B cell (primary cell): ENCODE results near the gene SRSF2. TPM values are rescaled to one million over a fixed set of nuclear protein-coding genes. Genes with fewer than 3 reads are reported as not detected.

ENCODE experiments used
- ATAC-seq: fragments of 200-7000 bp; cut with Tn5 transposase; one replicate; pipeline ENCODE4 v1.10.0; 2021; ENCODE audit warnings: low read depth, mild to moderate bottlenecking, moderate number of reproducible peaks, moderate library complexity
- CTCF ChIA-PET: fragments of 350-600 bp; sonication (Branson Sonifier 250); formaldehyde crosslinking; loops from one replicate; lab custom pipeline; 2021; ENCODE audit warnings: antibody characterized with exemption, inconsistent platforms; lab: Charles Lee
- POLR2A ChIA-PET: fragments of 350-600 bp; sonication (Branson Sonifier 250); formaldehyde crosslinking; loops from one replicate; lab custom pipeline; 2021; ENCODE audit warnings: antibody characterized with exemption; lab: Charles Lee
- DNase-seq: peaks from one replicate; pipeline ENCODE4 v3.0.0; 2013
- H2AFZ ChIP-seq: 2 replicates; pipeline ENCODE4 v1.6.1; 2012; ENCODE audit warnings: mild to moderate bottlenecking, low read depth, low read length; ENCODE audit not compliant: insufficient read depth, poor library complexity, severe bottlenecking
- H3K27ac ChIP-seq, 2 donors: 1 replicate in 1 of 2; 2 replicates in 1 of 2; pipeline ENCODE4 v1.5.1; 2012 to 2013; ENCODE audit warnings: low read length in 2 of 2, mild to moderate bottlenecking in 2 of 2, moderate library complexity in 1 of 2
- H3K27me3 ChIP-seq, 4 experiments: fragments of 200-600 bp in 1 of 4; sonication (generic) in 1 of 4; replicated peaks in 1 of 4; 1 replicate in 2 of 4; 2 replicates in 2 of 4; pipeline versions ENCODE4 v1.6.1 to v1.7.0; 2013 to 2016; ENCODE audit warnings: low read length in 3 of 4, mild to moderate bottlenecking in 2 of 4, mixed read lengths in 1 of 4, moderate library complexity in 1 of 4; ENCODE audit not compliant: insufficient read depth in 4 of 4, control insufficient read depth in 3 of 4; ENCODE audit errors: control extremely low read depth in 1 of 4
- H3K36me3 ChIP-seq, 2 experiments: replicated peaks in 1 of 2; 1 replicate in 1 of 2; 2 replicates in 1 of 2; pipeline versions ENCODE4 v1.6.1 to v1.7.1; 2013; ENCODE audit warnings: low read length in 1 of 2; ENCODE audit not compliant: insufficient read depth in 2 of 2, control insufficient read depth in 1 of 2; ENCODE audit errors: control extremely low read depth in 1 of 2, extremely low read depth in 1 of 2
- H3K4me1 ChIP-seq, 2 donors: fragments of 200-600 bp in 1 of 2; sonication (generic) in 1 of 2; 1 replicate in 1 of 2; 2 replicates in 1 of 2; pipeline versions ENCODE4 v1.5.1 to v1.6.1; 2013 to 2017; ENCODE audit warnings: low read length in 2 of 2; ENCODE audit not compliant: control insufficient read depth in 2 of 2, insufficient read depth in 2 of 2
- H3K4me2 ChIP-seq: replicated peaks from 2 replicates; pipeline ENCODE3; 2012; ENCODE audit warnings: mild to moderate bottlenecking, low read depth, low read length; ENCODE audit not compliant: poor library complexity, severe bottlenecking
- H3K4me3 ChIP-seq, 5 experiments: fragments of 200-600 bp in 1 of 5; sonication (generic) in 1 of 5; 1 replicate in 3 of 5; 2 replicates in 2 of 5; pipeline versions ENCODE4 v1.5.1 to v1.7.0; 2011 to 2016; ENCODE audit warnings: low read length in 4 of 5, mild to moderate bottlenecking in 4 of 5, low read depth in 2 of 5, control low read depth in 1 of 5, moderate library complexity in 1 of 5; ENCODE audit not compliant: insufficient read depth in 1 of 5; ENCODE audit errors: control extremely low read depth in 1 of 5, extremely low read depth in 1 of 5
- H3K79me2 ChIP-seq: fragments of 200-600 bp; sonication (generic); one replicate; pipeline ENCODE4 v1.6.0; 2016; ENCODE audit warnings: low read length; ENCODE audit not compliant: control insufficient read depth, insufficient read depth
- H3K9ac ChIP-seq: fragments of 200-600 bp; sonication (generic); 2 replicates; pipeline ENCODE4 v1.6.1; 2017; ENCODE audit warnings: mild to moderate bottlenecking, low read length, moderate library complexity
- H3K9me3 ChIP-seq, 3 donors: one replicate each; pipeline versions ENCODE4 v1.6.1 to v1.7.1; 2013; ENCODE audit warnings: low read length in 2 of 3; ENCODE audit not compliant: control insufficient read depth in 2 of 3, insufficient read depth in 1 of 3; ENCODE audit errors: control extremely low read depth in 1 of 3
- H4K20me1 ChIP-seq: 2 replicates; pipeline ENCODE4 v1.6.0; 2012; ENCODE audit warnings: mild to moderate bottlenecking, low read length; ENCODE audit not compliant: insufficient read depth, control insufficient read depth, poor library complexity, severe bottlenecking
- H3K27ac Mint-ChIP-seq: one replicate; pipeline ENCODE4 v1.8.0; 2021; ENCODE audit warnings: mixed read lengths
- H3K27me3 Mint-ChIP-seq: one replicate; pipeline ENCODE4 v1.8.0; 2021; ENCODE audit warnings: mixed read lengths
- H3K4me1 Mint-ChIP-seq: one replicate; pipeline ENCODE4 v1.8.0; 2021; ENCODE audit warnings: mixed read lengths
- H3K4me3 Mint-ChIP-seq: one replicate; pipeline ENCODE4 v1.8.0; 2021; ENCODE audit warnings: mixed read lengths
- H3K9me3 Mint-ChIP-seq: one replicate; pipeline ENCODE4 v1.8.0; 2022; ENCODE audit warnings: mixed read lengths; ENCODE audit not compliant: insufficient read depth
- EZH2 ChIP-seq: IDR thresholded peaks from 2 replicates; pipeline ENCODE4 v1.6.1; 2012; ENCODE audit warnings: borderline replicate concordance, low read depth, mild to moderate bottlenecking, moderate library complexity, low read length; ENCODE audit not compliant: insufficient read depth, poor library complexity, severe bottlenecking
- WGBS: methylation state at CpG from one replicate; pipeline ENCODE4 v1.1.5; 2013; ENCODE audit warnings: missing lambda C conversion rate; ENCODE audit not compliant: insufficient coverage; 5-methylcytosine and 5-hydroxymethylcytosine counted together
- intact Hi-C: fragments of 100-400 bp; cut with micrococcal nuclease; formaldehyde crosslinking; loops from one replicate; pipeline ENCODE4 v1.10.0; 2022
- polyA plus RNA-seq: library from polyadenylated mRNA; depleted of rRNA; stranded (reverse); fragments of >200 nt; gene quantifications from 2 replicates; pipeline ENCODE4 v1.2.3, GENCODE V29; 2012
- total RNA-seq, 2 donors: library from RNA; stranded (reverse); fragments of 120-200 nt in 1 of 2; gene quantifications; 1 replicate in 1 of 2; 2 replicates in 1 of 2; pipeline versions ENCODE4 v1.2.3 to v1.2.4, GENCODE V29; 2013 to 2022
- TF ChIP-seq, protein P1 (sequence below): fragments of 200-600 bp; IDR thresholded peaks from one replicate; pipeline ENCODE4 v1.8.0; 2022; ENCODE audit warnings: antibody characterized with exemption, mild to moderate bottlenecking

SRSF2 gene
- total and polyA plus RNA-seq, 2 donors (not counting 1 experiment from before 2014, with no cell fraction given): 362 to 764 TPM

DNA sequence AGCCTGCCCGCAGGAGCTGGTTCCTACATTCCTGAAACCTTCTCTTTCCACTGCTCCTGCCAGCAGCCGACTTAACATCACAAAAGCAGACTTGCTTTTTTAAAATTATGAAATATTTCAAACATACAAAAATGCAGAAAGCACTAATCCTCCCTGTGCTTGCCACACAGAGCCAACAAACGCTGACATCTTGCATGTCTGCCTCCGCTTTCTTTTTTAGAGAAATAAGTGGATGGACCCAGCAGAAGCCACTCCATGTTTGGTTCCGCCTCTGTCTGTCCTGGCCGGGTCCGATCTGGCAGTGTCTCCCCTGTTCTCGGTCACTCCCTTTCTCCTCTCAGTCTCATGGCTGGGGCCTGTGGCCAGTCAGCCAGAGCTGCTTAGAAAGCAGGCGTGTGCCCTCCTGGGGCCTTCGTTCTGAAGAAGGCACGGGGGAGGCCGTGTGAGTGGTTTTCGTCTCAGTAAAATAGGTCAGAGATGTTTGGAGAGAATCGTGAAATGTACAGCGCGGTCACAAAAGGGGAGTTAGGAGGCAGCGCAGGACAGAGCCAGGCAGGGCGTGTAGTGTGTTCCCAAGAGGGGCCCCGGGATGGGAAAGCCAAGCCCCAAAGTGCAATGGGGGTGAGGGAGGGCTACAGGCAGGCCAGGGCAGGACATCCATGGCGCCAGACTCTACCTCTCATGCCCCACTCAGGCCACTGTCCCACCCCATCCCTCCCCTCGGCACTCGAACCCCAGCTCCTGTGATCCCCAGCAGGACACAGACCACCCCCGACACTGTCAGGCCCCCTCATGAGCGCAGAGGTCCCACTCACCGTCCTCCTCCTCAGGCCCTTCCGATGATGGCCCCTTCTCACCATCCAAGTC, 49.6 kb downstream of the SRSF2 start:
- H3K4me3 ChIP-seq: no peak overlapping the region
- H3K4me2 ChIP-seq: no peak overlapping the region
- H3K4me1 Mint-ChIP-seq: no peaks in the 10 kb centered on the region
- intact Hi-C loops: no loop called here
- peaks cover 0 to 5% (median 0%) of the 10 kb centered on the region in 4 experiments for H3K27me3 ChIP-seq
- no peaks in the 10 kb centered on the region for H3K9me3 Mint-ChIP-seq
- H3K9ac ChIP-seq: no peak overlapping the region
- H3K27ac Mint-ChIP-seq: no peak overlapping the region
- no peak for DNase-seq
- POLR2A ChIA-PET: no interaction called here
- H3K4me1 ChIP-seq: no peaks in the 10 kb centered on the region
- no peak for ATAC-seq
- WGBS: 90% methylated on average over 23 of the region's 26 CpGs
- H3K27ac ChIP-seq: no peak overlapping the region
- H3K36me3 ChIP-seq: no peaks in the 10 kb centered on the region
- H3K9me3 ChIP-seq: no peaks in the 10 kb centered on the region
- H3K4me3 Mint-ChIP-seq: no peak overlapping the region
- no peaks in the 10 kb centered on the region for H3K79me2 ChIP-seq
- no peaks in the 10 kb centered on the region for H4K20me1 ChIP-seq
- TF ChIP-seq, protein P1, sequence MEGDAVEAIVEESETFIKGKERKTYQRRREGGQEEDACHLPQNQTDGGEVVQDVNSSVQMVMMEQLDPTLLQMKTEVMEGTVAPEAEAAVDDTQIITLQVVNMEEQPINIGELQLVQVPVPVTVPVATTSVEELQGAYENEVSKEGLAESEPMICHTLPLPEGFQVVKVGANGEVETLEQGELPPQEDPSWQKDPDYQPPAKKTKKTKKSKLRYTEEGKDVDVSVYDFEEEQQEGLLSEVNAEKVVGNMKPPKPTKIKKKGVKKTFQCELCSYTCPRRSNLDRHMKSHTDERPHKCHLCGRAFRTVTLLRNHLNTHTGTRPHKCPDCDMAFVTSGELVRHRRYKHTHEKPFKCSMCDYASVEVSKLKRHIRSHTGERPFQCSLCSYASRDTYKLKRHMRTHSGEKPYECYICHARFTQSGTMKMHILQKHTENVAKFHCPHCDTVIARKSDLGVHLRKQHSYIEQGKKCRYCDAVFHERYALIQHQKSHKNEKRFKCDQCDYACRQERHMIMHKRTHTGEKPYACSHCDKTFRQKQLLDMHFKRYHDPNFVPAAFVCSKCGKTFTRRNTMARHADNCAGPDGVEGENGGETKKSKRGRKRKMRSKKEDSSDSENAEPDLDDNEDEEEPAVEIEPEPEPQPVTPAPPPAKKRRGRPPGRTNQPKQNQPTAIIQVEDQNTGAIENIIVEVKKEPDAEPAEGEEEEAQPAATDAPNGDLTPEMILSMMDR: no peak
- no peak for TF ChIP-seq EZH2
- peaks cover 4% of the 10 kb centered on the region for H3K27me3 Mint-ChIP-seq
- H2AFZ ChIP-seq: no peak overlapping the region
- CTCF ChIA-PET: no interaction called here

DNA sequence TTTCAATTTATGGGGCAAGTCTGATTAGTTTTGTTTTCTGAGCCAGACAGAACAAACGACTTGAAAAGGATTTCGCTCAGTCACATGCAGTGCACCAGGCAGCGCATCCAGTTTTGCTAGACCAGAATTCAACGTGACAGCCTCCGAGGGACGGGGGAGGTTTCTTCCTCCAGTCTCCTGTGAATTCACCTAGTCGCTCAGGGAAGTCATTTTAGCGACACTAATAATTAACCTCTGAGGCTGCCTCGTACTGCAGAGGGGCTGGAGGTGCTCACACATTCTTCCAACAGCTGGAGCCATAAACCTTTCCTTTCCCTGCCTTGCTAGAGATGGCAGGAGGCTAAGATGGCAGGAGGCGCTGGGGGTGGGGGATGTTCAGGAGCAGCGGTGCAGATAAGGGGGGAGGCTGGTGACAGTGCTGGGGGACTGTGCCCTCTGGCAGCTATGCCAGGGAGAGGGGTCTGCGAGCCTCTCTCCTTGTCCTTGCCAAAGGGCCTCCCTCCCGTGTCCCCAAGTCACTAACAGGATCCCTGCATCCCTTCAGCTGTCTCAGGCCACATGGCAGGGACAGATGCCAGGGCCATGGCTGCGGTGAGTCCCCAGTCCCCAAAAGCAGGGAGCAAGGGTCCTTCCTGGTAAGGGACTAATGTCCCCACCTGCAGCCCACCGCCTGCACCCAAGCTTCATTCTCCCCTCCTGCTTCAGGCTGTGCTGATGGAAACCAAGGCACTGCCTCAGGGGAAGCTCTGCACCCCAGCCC, 50.4 kb downstream of the SRSF2 start:
- no peak overlapping the region for H3K27ac ChIP-seq
- Mint-ChIP-seq H3K27me3 (peaks cover 4% of the 10 kb centered on the region), H3K4me1 (no peaks in the 10 kb centered on the region), H3K9me3 (no peaks in the 10 kb centered on the region), H3K27ac (no peak overlapping the region), H3K4me3 (no peak overlapping the region)
- H3K36me3 ChIP-seq: no peaks in the 10 kb centered on the region
- no peaks in the 10 kb centered on the region for H3K4me1 ChIP-seq
- intact Hi-C loops: no loop called here
- H3K4me2 ChIP-seq: no peak overlapping the region
- no peaks in the 10 kb centered on the region for H4K20me1 ChIP-seq
- peaks cover 0 to 5% (median 0%) of the 10 kb centered on the region in 4 experiments for H3K27me3 ChIP-seq
- WGBS: 93% methylated on average over 13 of the region's 15 CpGs
- DNase-seq: no peak
- H3K4me3 ChIP-seq: no peak overlapping the region
- H3K9ac ChIP-seq: no peak overlapping the region
- TF ChIP-seq EZH2: no peak
- TF ChIP-seq, protein P1: no peak
- H3K79me2 ChIP-seq: no peaks in the 10 kb centered on the region
- ChIA-PET CTCF (no interaction called here), POLR2A (no interaction called here)
- H3K9me3 ChIP-seq: no peaks in the 10 kb centered on the region
- H2AFZ ChIP-seq: no peak overlapping the region
- ATAC-seq: no peak
